ENCODE data around the gene CACNA2D3.
"Not testable (repeated sequence)": the region's sequence is repeated elsewhere in the genome, so short reads cannot be mapped to it uniquely, and the experiment has no call there.

The CACNA2D3 gene

GRCh38 chr3:54596087-54596486 lies 473.7 kb downstream of the CACNA2D3 start:
- no peak for DNase-seq
- in situ Hi-C loops (cut with HindIII; ENCODE audit: low pct_ligation_motif_present, low pct_unique_long_range_greater_than_20kb, low sequenced_read_pairs), result no loop called here

DNA sequence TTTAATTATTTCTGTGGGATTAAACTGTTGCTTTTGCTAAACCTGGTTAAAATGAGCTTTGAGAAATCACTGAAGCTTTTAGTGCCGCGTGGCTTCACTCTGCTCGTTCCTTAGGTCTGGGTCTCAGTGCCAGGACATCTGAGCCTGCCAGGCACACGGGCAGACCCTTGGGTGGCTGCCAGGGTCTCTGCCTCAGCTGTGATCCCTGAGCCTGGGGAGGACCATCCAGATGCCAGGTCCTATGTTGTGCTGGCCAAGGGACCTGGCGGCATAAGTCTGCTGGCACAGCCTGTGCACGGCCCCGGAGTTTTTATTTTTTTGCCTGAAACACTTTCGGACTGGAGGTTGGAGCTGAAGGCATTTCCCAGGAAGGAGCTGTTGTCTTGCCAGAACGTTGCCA lies 477.4 kb downstream of the CACNA2D3 start:
- in situ Hi-C loops (cut with HindIII; ENCODE audit: low pct_ligation_motif_present, low pct_unique_long_range_greater_than_20kb, low sequenced_read_pairs), result no loop called here
- DNase-seq, result no peak

DNA sequence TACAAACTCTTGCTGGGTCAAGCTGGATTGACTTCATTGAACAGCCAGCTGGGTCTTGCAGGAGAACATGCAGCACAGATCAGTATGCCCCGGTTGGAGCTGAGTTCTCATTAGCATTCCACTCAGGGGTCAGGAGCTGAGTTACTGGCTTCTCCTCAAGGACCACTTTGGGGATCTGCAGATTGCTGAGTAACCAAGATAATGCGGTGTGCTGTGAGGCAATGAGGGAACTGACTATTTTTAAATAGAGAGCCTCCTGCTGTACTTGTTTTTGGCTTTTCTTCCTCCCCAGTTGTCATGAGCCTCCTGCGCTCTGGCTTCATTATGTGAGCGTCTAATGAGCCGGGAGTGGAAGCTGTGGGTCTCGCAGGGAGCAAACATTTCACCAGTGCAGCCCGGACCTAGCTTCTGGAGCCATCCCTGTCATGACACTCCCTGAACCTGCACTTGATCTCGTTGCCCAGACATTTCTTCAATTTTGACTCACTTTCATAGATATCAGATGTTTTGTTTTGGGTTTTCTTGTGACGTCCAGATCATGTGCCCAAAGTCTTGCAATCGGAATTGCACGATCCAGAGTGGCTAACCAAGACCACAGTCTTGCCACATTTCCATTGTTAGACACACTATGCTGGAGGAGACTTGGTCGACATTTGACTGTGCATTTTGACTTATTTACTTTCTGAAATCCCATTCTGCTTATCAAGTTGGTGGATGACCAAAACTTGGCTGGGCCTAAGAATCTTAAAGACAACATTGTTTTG lies 478.3 kb downstream of the CACNA2D3 start:
- in situ Hi-C loops (cut with HindIII; ENCODE audit: low pct_ligation_motif_present, low pct_unique_long_range_greater_than_20kb, low sequenced_read_pairs), result no loop called here
- no peak for DNase-seq

- no peak for DNase-seq
- in situ Hi-C loops (cut with HindIII; ENCODE audit: low pct_ligation_motif_present, low pct_unique_long_range_greater_than_20kb, low sequenced_read_pairs), result no loop called here
Observed at GRCh38 chr3:54604495-54604894, 482.1 kb downstream of the CACNA2D3 start.

DNA sequence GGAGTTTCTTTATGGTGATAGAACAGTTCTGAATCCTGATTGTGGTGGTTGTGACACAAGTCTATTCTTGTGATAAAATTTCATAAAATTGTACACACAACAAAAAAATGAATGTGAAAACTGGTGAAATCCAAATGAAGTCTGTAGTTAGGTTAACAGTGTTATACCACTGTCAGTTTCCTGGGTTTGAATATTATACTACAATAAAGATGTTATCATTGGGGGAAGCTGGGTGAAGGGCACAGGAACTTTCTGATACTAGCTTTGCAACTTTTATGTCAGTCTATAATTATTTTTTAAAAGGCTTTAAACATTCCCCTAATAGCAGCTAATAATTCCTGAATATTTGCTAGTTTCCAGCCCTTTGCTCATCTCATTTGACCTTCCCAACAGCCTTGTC lies 485.7 kb downstream of the CACNA2D3 start:
- in situ Hi-C loops (cut with HindIII; ENCODE audit: low pct_ligation_motif_present, low pct_unique_long_range_greater_than_20kb, low sequenced_read_pairs), result no loop called here
- no peak for DNase-seq

- DNase-seq, result no peak
- in situ Hi-C loops (cut with HindIII; ENCODE audit: low pct_ligation_motif_present, low pct_unique_long_range_greater_than_20kb, low sequenced_read_pairs), result no loop called here
Observed at GRCh38 chr3:54619053-54619452, 496.7 kb downstream of the CACNA2D3 start.

DNA sequence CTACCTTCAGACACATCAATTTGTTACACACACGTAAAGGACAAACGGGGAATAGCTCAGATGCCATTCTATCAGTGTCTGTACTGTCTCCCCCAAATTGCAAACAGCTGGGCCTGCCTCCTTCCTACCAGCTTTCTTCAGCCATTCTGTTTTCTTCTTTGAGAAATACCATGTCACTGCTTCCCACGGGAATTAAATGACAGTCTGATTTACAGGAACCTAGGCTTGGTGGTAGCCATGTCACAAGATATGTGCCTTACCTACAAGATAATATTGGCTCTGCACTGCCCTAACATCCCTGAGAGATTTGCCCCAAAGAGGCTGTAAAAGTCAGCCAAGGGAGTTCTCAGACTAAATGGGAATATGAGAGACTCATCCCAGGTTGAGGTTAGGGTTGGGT lies 497.2 kb downstream of the CACNA2D3 start:
- in situ Hi-C loops (cut with HindIII; ENCODE audit: low pct_ligation_motif_present, low pct_unique_long_range_greater_than_20kb, low sequenced_read_pairs), result no loop called here

DNA sequence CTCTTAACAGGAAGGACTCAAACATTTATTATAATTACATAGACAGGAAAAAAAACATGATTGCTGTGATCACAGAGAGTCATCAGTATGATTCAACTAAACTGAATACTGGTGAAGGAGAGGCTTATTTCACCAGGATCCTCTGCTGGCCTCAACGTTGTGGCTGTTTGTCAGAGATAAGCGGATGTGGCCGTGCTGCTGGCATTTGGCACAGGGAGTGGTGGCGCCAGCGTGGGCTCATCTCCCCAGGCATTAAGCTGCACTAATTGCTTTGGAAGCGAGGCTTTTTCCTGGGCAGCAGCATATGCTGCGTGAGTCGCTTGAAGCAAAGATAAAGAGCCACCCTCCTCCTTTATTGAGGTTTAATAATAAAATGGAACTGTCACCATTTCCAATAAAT lies 498.8 kb downstream of the CACNA2D3 start:
- in situ Hi-C loops (cut with HindIII; ENCODE audit: low pct_ligation_motif_present, low pct_unique_long_range_greater_than_20kb, low sequenced_read_pairs), result no loop called here
- DNase-seq, result no peak

More for the DNA sequence above, 497.2 kb downstream of the CACNA2D3 start:
- DNase-seq, result no peak

- in situ Hi-C loops (cut with HindIII; ENCODE audit: low pct_ligation_motif_present, low pct_unique_long_range_greater_than_20kb, low sequenced_read_pairs), result no loop called here
Observed at GRCh38 chr3:54622678-54623077, 500.3 kb downstream of the CACNA2D3 start.

GRCh38 chr3:54625805-54626787 lies 503.7 kb downstream of the CACNA2D3 start:
- in situ Hi-C loops (cut with HindIII; ENCODE audit: low pct_ligation_motif_present, low pct_unique_long_range_greater_than_20kb, low sequenced_read_pairs), result no loop called here
- no peak for DNase-seq

More at GRCh38 chr3:54622678-54623077, 500.3 kb downstream of the CACNA2D3 start:
- DNase-seq, result no peak

DNA sequence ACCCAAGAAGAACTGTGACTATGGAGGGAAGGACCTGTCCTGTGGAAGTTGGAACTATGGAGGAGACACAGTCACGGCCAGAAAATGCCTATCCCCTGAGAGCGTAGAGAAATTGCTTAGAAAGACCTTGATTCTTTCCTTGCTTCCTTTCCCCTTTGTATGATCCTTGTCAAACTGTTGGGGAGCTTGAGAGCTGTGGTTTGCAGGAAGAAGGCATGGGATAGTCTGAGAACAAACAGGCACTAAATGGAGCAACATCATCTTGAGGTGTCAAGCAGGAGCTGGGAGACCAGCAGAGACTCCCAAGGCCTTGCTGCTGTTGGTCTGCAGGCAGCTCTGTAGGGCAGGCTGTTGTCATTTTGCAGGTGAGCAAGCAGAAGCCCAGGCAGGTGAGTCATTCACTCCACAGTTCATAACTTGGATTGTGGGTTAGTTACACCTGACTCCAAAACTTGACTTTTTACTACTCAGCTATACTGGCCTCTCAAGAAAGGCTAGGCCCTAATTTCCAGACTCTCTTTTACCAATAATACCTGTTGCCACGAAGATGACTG lies 506.6 kb downstream of the CACNA2D3 start:
- DNase-seq, result peak; percentile 11
- in situ Hi-C loops (cut with HindIII; ENCODE audit: low pct_ligation_motif_present, low pct_unique_long_range_greater_than_20kb, low sequenced_read_pairs), result no loop called here

DNA sequence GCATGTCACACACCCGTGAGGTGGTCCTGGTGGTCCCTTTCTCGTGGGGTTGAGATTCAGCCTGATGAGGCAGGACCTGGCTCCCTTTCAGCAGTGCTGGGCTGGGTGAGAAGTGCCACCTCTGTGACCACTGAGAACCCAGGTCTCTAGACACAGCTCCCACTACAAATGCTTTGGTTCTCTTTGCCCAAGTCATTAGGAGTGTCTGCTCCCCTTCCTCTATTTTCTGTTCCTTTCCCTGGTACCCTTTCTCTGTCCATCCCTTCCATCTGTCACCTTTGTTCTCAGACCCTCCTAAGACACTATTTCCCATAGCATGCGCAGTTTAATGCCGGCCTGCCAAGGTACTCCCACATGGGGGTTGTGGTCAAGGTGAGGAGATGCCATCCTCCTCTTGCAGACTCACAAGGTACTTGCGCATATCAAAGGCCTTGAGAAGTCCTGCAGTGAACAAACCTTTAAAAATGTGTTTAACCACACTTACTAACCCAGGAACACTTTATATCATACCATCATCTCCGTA lies 507.8 kb downstream of the CACNA2D3 start:
- in situ Hi-C loops (cut with HindIII; ENCODE audit: low pct_ligation_motif_present, low pct_unique_long_range_greater_than_20kb, low sequenced_read_pairs), result no loop called here

DNA sequence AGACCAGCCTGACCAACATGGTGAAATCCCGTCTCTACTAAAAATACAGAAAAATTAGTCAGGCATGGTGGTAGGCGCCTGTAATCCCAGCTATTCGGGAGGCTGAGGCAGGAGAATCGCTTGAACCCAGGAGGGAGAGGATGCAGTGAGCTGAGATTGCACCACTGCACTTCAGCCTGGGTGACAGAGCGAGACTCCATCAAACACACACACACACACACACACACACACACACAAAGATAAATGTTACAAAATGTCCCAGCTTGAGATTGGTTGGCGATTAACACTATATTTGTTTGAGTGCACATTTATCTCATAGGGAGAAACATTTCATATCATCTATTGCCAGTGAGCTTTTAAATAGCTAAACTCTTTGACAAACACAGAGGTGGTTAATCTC lies 508.6 kb downstream of the CACNA2D3 start:
- DNase-seq; in situ Hi-C loops (cut with HindIII; ENCODE audit: low pct_ligation_motif_present, low pct_unique_long_range_greater_than_20kb, low sequenced_read_pairs): not testable (repeated sequence)

More for the DNA sequence above, 507.8 kb downstream of the CACNA2D3 start:
- DNase-seq, result no peak

- no peak for DNase-seq
- in situ Hi-C loops (cut with HindIII; ENCODE audit: low pct_ligation_motif_present, low pct_unique_long_range_greater_than_20kb, low sequenced_read_pairs), result no loop called here
Observed at GRCh38 chr3:54631516-54632325, 509.4 kb downstream of the CACNA2D3 start.

GRCh38 chr3:54632326-54632665 lies 509.9 kb downstream of the CACNA2D3 start:
- DNase-seq, result no peak
- in situ Hi-C loops (cut with HindIII; ENCODE audit: low pct_ligation_motif_present, low pct_unique_long_range_greater_than_20kb, low sequenced_read_pairs), result no loop called here

DNA sequence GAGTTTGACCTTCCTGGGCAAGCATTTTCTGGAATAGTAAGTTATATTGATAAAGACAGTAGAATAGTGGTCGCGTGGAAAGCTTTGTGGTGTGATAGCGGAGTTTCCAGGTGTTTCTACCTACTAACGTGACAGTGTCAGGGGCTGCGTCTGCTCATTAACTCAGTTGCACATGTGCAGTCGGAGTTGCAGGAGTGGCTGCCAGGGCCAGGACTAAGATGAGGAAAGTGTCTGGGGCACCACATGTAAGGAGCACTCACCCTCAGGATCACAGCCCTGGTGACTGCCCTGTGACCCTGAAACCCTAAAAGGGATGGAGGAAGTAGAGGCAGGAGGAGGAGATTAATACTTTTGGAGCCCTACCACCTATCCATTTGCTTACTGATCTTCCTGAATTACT lies 510.5 kb downstream of the CACNA2D3 start:
- no peak for DNase-seq
- in situ Hi-C loops (cut with HindIII; ENCODE audit: low pct_ligation_motif_present, low pct_unique_long_range_greater_than_20kb, low sequenced_read_pairs), result no loop called here

- in situ Hi-C loops (cut with HindIII; ENCODE audit: low pct_ligation_motif_present, low pct_unique_long_range_greater_than_20kb, low sequenced_read_pairs), result no loop called here
- no peak for DNase-seq
Observed at GRCh38 chr3:54633444-54634121, 511.2 kb downstream of the CACNA2D3 start.

DNA sequence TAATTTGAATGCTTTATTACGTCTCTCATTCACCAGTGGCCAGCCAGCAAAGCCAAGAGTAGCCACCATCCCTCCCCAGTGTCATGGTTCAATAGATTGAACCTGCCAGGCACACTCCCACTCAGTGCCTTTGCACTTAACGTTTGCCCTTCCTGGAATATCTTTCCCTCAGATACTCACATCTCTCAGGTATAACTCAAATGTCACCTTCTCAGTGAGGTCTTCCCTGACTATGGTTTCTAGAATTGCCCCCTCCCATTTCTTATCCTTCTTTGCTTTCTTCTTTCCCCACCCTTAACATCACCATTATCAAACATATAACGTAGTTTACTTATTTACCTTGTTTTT lies 511.7 kb downstream of the CACNA2D3 start:
- in situ Hi-C loops (cut with HindIII; ENCODE audit: low pct_ligation_motif_present, low pct_unique_long_range_greater_than_20kb, low sequenced_read_pairs), result no loop called here
- no peak for DNase-seq
